Panc1 (cell line): Measurements from ENCODE around the gene MAGI1.

Experiments
- POLR2AphosphoS5 ChIP-seq: IDR thresholded peaks from 2 replicates; pipeline ENCODE4 v1.6.1; 2012; ENCODE audit warnings: mild to moderate bottlenecking, low read depth, low read length, moderate library complexity
- SIN3A ChIP-seq: IDR thresholded peaks from 2 replicates; pipeline ENCODE4 v1.6.1; 2012; ENCODE audit warnings: low read depth, mild to moderate bottlenecking, low read length, moderate library complexity, borderline replicate concordance; ENCODE audit not compliant: insufficient read depth
- TF ChIP-seq, protein P1 (sequence below): fragments of 450-650 bp; IDR thresholded peaks from 2 replicates; pipeline ENCODE4 v1.5.1; 2017; ENCODE audit warnings: mild to moderate bottlenecking
- TF ChIP-seq, protein P2 (sequence below), 2 experiments: IDR thresholded peaks; 2 replicates each; pipeline ENCODE4 v1.6.1; 2011 to 2012; ENCODE audit warnings: low read depth in 2 of 2, control low read depth in 1 of 2, low read length in 1 of 2, mild to moderate bottlenecking in 1 of 2, moderate library complexity in 1 of 2; ENCODE audit not compliant: insufficient read depth in 1 of 2

DNA sequence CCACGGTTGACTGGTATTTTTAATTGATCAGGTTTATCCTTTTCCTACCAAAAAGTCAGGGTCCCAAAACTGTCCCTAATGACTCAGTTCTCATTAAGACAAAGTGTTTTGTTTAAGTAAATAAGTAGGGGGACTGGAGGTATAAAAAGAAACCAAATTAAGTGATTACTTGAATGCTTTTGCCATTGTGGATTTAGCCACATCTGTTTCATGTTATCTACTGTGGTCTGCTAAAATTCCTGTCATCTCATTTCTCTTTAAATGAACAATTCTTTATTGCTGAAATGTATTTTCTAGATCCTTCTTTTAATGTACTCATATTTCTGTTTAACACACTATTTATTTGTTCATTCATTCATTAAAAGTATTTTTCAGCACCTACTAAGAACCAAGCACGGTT, 725.1 kb downstream of the MAGI1 start:
- TF ChIP-seq, protein P1, sequence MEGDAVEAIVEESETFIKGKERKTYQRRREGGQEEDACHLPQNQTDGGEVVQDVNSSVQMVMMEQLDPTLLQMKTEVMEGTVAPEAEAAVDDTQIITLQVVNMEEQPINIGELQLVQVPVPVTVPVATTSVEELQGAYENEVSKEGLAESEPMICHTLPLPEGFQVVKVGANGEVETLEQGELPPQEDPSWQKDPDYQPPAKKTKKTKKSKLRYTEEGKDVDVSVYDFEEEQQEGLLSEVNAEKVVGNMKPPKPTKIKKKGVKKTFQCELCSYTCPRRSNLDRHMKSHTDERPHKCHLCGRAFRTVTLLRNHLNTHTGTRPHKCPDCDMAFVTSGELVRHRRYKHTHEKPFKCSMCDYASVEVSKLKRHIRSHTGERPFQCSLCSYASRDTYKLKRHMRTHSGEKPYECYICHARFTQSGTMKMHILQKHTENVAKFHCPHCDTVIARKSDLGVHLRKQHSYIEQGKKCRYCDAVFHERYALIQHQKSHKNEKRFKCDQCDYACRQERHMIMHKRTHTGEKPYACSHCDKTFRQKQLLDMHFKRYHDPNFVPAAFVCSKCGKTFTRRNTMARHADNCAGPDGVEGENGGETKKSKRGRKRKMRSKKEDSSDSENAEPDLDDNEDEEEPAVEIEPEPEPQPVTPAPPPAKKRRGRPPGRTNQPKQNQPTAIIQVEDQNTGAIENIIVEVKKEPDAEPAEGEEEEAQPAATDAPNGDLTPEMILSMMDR: no peak
- TF ChIP-seq, protein P2, sequence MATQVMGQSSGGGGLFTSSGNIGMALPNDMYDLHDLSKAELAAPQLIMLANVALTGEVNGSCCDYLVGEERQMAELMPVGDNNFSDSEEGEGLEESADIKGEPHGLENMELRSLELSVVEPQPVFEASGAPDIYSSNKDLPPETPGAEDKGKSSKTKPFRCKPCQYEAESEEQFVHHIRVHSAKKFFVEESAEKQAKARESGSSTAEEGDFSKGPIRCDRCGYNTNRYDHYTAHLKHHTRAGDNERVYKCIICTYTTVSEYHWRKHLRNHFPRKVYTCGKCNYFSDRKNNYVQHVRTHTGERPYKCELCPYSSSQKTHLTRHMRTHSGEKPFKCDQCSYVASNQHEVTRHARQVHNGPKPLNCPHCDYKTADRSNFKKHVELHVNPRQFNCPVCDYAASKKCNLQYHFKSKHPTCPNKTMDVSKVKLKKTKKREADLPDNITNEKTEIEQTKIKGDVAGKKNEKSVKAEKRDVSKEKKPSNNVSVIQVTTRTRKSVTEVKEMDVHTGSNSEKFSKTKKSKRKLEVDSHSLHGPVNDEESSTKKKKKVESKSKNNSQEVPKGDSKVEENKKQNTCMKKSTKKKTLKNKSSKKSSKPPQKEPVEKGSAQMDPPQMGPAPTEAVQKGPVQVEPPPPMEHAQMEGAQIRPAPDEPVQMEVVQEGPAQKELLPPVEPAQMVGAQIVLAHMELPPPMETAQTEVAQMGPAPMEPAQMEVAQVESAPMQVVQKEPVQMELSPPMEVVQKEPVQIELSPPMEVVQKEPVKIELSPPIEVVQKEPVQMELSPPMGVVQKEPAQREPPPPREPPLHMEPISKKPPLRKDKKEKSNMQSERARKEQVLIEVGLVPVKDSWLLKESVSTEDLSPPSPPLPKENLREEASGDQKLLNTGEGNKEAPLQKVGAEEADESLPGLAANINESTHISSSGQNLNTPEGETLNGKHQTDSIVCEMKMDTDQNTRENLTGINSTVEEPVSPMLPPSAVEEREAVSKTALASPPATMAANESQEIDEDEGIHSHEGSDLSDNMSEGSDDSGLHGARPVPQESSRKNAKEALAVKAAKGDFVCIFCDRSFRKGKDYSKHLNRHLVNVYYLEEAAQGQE (IDR thresholded peaks at IDR 0.05; ENCODE audit: insufficient read depth in 1 of 2, low read depth in 2 of 2, low read length in 1 of 2): no peak
- no peak for TF ChIP-seq POLR2AphosphoS5
- TF ChIP-seq SIN3A: no peak
